Measurements from ENCODE around the gene GUCY2C.

GUCY2C gene

DNA sequence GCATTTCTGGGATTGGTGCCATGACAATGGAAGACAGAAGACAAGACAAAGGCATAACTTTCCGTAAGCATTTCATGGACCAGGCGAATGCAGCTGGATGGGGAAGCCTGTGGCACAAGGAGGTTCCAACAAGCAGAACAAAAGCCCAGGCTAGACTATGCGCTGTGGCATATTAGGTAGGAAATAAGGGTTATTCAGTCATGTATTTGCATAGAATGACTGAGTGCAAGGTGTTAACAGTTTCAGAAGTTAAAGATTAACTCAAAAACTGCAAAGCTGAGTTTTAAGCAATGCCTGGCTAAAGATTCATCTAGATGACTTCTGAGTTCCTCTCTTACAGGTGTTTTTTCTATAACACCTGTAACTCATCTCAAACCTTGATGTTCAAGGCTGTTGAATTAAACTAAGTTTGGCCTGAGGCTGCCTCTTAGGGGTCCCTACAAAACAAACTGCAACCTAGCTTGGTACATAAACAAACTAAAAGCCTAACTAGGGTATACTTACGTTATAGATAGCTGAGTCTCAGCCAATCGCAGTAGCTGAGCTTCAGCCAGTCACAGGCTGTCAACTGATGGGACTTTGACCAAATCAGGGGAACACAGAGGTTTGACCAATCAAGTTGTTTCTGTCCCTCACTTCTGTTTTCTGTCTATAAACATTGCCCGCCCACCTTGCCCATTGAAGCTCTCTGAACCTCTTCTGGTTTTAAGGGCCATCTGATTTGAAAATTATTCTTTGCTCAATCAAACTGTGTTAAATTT, 76.5 kb downstream of the GUCY2C start:
- no peak for DNase-seq

DNA sequence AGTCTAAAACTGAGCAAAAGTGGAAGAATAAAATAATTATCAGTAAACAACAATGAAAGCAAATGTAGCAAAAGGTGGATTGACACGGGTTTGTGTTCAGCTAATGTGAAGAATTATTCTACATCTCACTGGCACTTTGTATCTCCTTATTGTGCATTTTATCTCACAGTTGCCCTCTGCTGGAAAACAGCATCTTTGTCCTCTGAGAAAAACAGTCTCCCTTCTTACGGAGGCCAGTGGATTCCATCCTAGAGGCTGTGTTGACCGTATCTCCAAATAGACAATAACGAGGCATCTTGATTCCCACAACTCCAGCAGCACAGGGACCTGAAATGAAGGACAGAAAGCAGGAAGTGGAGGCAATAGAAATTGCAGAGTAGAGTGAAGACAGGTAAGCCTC, 77.4 kb downstream of the GUCY2C start:
- DNase-seq: no peak

DNA sequence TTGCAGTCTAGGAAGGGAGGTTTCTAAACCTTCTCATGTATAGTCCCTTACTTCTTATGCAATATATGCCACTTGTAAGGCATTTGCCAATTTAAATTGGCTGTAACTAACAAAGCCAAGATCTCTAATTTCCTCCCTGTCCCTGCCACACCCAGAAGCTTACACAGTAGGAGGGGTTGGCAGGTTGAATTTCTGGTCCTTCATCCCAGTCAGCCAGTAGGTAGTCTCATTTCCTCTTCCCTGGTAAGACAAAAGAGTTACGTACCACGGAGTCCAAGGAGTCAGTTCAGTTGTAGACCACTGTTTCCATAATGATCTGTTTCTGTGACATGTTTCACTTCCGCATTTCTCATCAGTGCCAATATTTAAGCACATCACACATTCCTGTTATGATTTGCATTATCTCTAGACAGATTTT, 81.7 kb downstream of the GUCY2C start:
- no peak for DNase-seq

DNA sequence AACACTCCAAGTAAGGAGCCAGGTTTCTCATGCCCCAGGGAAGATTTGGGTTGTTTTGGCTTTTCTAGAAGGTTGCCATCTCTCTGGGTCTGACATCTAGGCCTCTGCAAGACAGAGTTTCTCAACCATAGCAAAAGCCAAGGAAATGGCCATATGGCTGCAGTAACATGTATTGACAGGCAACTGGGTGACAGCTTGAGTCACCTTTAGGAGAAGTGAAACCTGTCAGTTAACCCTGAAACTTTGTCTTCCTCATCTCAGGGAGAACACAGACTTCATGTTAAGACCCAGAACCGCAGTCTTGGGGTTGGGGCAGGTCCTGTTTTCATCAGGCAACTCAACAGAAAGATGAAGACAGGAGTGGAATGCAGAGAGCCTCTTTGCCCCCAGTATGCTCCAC, 82.7 kb downstream of the GUCY2C start:
- no peak for DNase-seq

DNA sequence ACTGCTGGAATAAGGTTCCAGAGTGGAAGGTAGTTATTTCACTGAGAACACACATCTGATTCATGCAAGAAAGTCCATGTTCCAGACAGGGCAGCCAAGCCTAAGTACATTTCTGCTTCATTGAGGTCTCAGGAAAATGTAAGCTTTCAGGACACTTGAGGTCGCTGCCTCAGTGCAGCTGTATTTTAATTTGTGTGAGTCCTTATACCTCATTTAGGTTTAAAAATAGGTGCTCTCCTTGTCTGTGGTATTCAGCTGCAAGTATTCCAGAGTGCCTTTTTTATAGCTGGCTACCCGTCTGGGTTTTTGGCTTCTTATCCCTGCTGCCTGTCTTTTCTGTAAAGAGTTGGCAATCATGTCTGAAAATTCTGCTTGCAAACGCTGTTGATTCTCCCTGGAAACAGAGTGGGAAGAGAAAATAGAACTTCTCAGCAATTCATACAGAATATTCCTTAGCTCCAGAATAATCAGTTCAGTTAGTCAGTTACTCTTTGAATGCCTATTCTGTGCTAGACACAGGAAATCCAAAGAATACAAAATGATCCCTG, 83.4 kb downstream of the GUCY2C start:
- DNase-seq: no peak

DNA sequence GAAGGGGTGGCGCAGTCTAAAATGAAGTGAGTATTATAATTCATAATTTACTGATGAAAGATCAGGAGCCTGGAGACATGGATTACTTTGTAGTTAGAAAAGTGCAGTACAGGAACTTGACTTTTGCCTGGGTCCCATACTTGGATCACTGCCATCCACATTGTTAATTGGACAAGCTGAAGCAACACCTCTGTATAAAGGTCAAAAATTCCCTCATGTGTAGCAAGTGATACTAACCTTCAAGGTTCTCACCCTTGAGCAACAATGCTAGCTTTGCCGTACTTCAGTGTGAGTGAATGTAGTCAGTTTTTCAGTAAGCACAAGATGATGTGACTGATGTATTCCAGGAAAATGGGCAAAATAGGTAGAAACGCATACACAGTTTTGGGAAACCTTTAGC, 84.1 kb downstream of the GUCY2C start:
- no peak for DNase-seq

DNA sequence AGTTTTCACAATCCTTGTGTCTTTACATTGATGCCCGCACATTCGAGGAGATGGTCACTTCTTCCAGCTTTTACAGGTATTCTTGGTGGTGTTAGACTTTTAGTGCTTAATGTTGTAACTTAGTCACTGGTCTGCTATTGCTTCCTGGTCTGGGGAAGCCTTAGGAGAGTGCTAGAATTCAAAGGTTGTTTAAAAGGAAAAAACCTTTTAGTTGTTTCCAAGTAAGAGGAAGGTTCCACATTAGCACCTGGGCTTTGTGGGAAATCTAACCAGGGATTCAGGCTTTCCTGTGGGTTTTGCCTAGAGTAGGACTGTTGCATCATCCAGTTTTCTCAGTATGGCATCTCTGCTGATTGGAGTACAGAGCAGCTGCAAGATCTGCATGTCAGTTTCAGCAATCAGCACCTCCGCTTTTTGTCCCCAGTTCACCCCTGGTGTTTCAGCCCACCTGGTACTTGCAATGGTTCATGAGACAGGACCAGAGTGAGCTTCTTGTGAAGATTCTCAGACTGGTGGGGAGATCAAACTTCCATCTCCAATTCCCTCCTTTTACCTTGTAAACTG, 84.7 kb downstream of the GUCY2C start:
- no peak for DNase-seq

DNA sequence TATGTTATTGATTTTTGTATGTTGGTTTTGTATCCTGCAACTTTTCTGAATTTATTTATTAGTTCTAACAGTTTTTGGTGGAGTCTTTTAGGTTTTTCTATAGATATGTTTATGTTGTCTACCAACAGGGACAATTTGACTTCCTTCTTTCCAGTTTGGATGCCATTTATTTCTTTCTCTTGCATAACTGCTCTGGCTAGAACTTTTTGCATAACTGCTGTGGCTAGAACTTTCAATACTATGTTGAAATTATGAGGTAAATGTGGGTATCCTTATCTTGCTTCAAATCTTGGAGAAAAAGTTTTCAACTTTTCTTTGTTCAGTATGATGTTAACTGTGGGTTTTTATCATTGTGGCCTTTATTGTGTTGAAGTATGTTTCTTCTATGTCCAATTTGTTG, 88.8 kb downstream of the GUCY2C start:
- DNase-seq: no peak

DNA sequence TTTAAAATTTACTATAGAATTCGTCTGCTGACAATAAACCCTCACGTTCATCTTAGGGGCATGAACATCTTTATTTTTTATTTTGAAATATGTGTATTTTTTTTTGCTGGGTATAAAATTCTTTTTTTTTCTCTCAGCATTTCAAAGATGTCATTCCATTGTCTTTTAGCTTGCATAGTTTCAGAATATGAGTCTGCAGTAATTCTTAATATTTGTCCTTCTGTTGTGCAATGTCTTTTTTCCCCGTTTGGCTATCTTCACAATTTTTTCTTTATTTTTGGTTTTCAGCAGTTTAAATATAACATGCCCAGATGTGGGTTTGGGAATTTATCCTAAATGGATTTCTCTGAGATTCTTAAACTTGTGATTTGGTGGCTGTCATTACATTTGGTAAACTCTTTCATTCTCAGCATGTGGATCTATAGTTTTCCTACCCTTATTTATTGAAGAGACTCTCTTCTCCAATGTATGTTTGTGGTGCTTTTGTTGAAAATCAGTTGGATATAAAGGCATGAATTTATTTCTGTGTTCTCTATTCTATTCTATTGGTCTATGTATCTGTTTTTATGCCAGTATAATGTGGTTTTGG, 90.9 kb downstream of the GUCY2C start:
- DNase-seq: no peak

DNA sequence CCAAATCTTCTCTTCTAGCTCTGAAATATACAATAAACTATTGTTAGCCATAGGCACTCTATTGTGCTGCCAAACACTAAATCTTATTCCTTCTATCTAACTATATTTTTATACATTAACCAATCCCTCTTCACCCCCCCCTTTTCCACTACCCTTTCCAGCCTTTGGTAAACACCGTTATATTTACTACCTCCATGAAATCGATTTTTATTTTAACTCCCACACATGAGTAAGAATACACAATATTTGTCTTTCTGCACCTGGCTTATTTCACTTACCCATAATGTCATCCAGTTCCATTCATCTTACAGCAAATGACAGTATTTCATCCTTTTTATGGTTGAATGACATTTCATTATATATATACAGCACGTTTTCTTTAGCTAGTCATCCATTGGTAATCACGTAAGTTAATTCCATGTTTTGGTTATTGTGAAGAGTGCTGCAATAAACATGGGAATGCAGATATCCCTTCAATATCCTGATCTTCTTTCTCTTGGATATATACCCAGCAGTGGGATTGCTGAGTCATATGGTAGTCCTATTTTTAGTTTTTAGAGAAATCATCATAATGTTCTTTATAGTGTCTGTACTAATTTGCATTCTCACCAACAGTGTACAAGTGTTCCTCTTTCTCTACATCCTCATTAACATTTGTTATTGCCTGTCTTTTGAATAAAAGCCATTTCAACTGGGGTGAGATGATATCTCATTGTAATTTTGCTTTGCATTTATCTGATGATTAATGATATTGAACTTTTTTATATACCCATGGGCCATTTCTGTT, 94.5 kb downstream of the GUCY2C start:
- no peak for DNase-seq

DNA sequence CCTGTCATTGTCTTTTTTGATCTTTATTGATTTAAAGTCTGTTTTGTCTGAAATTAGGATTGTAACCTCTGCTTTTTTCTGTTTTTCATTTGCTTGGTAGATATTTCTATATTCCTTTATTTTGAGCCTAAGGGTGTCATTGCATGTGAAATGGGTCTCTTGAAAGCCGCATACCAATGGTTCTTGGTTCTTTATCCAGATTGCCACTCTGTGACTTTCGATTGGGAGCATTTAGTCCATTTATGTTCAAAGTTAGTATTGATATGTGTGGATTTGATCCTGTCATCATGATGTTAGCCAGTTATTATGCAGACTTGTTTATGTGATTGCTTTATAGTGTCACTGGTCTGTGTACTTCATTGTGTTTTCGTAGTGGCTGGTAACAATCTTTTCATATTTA, 98.9 kb downstream of the GUCY2C start:
- no peak for DNase-seq

DNA sequence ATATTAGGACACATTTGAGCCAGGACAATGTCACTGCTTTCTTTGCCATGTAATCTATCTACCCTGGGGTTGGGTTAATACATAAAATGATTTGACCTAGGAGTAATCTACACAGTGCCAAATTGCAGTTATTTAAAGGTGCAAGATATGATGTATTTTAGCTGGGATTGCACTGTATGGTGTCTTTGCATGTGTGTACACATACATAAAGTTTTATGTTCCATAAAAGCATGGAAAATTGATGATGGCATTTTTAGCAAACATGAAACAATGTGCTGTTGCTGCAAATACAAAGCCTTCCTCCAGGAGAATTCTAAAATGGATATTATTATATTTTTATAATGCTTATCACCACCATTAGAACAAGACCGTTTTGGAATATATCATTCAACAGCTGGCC, 104.7 kb downstream of the GUCY2C start:
- DNase-seq: no peak

DNA sequence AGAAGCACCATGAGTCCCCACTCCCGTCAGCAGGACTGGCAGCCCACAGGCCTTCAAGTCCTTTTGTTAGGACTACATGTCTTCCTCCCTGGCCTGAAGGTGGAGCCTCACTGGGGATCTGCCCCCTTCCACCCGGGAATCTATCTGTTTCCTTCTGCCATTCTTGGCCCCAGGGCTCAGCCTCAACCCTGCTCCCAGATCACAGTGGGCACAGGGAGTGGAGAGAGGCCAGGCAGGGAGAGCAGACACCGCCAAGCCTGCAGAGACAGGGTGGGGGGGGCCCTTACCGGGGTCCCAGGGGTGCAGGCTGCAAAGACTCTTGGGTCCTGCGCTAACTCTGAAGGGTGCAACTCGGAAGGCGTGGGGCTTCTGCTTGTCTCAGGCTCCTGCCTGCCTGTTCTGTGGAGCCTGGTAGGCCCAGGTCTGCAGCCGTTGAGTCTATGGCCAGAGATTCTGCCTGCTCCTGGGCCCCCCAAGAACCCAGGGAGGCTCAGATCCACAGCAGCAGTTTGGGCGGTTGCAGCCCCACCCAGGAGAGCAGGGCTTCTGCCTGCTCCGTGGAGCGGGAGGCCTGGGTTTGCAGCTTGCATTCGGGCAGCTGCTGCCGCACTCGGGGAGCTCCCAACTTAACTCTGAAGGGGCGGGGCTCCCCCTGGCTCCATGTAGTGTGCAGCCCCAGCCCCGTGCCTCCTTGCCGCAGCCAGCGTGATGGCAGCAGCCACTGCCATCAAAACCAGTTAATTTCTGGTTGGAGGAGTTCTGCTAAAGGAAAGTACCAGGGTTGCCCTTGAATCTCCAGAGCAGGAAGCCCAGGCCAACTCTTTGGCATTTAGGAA, 107.0 kb downstream of the GUCY2C start:
- DNase-seq: no peak

DNA sequence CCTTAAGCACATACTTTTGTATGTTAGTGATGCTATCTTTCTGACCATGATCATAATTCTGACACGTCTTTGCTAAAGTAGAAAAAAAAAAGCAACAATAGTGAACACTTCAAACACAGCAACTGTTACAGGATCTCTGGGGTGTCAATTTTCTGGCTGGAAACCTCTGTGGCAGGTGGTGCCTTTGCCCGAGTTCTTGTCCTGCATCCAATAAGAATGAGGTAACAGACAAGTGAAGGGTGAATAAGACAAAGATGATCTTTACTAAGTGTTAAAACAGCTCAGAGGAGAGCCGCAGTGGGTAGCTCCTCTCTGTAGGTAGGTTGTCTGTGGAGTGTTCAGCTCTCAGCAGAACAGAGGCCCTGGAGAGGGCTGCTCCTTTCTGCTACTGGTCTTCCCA, 107.8 kb downstream of the GUCY2C start:
- no peak for DNase-seq

DNA sequence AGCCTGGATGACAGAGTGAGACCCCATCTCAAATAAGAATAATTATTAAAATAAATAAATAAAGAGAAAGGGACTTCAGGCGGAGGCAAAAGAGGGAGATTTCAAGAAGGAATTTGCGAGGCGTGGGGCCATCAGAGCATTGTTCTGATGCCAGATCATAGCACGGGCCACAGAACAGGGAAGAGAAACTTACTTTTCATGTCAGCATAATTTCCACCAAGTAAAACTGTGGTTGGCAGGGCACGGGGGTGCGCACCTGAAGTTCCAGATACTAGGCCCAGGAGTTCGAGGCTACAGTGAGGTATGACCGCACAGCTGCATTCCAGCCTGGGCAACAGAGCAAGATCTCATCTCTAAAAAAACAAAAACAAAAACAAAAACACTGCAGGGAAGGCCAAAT, 117.8 kb downstream of the GUCY2C start:
- DNase-seq: no peak

DNA sequence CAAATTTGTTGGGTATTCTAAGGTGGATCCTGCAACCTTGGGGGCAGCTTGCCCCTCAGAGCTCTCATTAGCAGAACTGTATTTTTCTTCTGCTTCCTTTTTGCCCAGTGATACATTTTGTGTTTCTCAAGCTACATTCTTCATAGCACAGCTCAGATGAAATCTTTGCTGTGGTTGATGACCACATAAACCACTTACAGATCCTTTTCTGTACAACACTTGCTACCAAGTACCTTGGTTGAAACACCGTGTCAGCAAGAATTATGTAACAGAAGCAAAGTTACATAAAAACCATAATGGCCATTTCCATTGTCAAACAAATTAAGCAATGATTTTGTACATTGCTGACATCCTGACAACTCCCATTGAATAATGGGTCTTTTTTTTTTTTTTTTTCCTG, 119.1 kb downstream of the GUCY2C start:
- DNase-seq: no peak

DNA sequence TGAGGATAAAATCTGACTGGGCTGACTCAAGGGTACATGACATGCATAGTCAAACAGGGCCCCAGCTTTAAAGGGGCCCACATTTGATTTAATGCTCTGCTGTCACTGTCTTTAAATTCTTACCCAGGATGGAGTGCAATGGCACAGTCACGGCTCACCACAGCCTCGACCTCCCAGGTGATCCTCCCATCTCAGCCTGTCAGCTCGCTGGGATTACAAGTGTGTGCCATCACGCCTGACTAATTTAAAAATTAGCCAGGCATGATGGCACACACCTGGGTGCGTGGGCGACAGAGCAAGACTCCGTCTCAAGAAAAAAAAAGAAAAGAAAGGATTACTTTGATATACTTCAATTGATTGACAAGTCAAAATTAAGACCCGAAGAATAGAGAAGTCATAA, 119.5 kb downstream of the GUCY2C start:
- no peak for DNase-seq

DNA sequence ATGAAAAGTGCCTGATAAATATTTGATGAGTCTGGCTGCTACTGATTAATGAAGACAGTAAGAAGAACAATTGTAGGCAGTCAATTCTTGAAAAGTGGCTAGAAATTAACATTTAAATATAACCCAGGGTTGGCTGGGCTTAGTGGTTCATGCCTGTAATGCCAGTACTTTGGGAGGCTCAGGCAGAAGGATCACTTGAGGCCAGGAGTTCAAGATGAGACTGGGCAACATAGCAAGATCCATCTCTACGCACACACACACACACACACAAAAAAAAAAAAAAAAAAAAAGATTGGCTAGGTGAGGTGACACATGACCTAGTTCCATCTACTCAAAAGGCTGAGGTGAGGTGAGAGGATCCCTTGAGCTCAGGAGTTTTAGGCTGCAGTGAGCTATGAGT, 120.8 kb downstream of the GUCY2C start:
- DNase-seq: no peak

DNA sequence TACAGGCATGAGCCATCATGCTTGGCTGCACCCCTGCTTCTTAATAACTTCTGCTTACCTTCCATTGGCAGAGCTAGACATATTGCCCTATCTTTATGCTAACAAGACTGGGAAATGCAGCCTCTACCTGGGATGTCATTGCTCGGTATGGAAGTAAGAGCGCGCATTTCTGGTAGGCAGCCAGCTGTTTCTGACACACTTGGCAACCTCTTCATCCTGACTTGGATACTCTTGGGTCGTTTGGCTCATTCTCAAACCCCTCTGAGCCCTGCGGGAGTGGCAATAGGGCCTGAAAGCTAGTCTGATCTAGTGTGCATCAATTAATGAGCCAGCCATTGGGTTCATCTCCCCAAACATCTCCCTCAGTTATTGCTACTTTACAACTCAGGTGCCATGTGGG, 123.3 kb downstream of the GUCY2C start:
- DNase-seq: no peak

DNA sequence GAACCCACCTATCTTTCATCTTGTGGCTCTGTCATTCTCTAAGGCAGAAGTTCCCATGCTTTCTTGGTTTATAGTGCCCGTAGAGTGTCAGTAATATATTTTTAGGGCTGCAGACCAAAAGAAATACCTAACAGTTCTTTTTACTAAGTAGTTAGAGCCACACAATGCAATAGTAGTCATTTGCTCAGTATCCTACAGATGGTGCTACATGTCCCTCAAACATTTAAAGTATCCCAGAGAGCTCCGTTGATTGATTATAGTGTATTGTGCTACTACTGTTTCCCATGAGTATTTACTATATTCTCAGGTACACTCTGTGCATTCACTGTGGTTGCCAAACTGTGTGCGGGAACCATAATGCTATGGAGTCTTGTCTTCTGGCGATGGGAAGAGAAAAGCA, 124.0 kb downstream of the GUCY2C start:
- DNase-seq: no peak

DNA sequence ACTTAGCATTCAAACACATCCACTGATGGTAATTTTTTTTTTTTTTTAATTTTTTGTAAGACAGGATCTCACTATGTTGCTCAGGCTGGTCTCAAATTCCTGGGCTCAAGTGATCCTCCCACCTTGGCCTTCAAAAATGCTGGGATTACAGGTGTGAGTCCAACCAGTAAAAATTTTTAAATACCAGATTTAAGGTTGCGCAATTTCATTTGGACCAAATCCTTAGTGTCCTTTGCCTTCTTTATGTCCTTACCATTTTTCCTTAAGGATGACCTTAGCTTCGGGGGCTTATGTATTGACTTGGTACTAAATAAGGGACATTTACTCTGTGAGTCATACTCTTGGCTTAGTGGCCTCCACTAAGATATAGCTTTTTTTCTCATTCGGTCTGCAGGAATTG, 124.6 kb downstream of the GUCY2C start:
- DNase-seq: no peak

DNA sequence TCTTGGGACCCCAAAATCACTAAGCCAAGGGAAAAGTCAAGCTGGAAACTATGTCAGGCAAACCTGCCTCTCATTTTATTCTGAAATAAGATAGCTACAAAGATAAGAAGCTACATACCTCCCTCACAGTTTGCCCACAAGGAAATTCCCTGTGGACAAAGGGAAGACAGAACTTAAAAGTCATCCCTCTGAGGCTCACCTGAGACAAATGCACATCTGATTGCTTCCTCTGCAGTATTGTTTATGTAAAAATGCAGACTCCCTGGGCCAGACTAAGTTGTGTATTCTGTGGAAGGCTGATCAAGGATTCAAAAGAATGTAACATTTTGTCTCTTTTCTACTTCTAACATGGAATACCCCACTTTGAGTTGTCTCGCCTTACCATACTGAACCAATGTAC, 126.2 kb downstream of the GUCY2C start:
- DNase-seq: no peak
